ENCODE data around the gene INPP5D.

- TF ChIP-seq CTCF (IDR thresholded peaks at IDR 0.05) (no peak), POLR2A (IDR thresholded peaks at IDR 0.05) (no peak), POLR2AphosphoS5 (IDR thresholded peaks at IDR 0.05) (no peak)
Measured at GRCh38 chr2:233044974-233045605, 15.1 kb upstream of the INPP5D start.
